Muscle of back (tissue), 11 donors: Measurements from ENCODE around the gene KLHL22. TPM values are rescaled to one million over a fixed set of nuclear protein-coding genes. Genes with fewer than 3 reads are reported as not detected.

Experiments
- DNase-seq, 3 donors: peaks; one replicate each; pipeline versions ENCODE4 v3.0.0 to v3.0.0-alpha.2; 2013
- polyA plus RNA-seq, 10 donors: library from polyadenylated mRNA; unstranded; fragments of 120-200 nt; gene quantifications; one replicate each; pipeline ENCODE4 v1.2.1, GENCODE V29; 2013; ENCODE audit not compliant: insufficient read length in 10 of 10

Gene KLHL22
- polyA plus RNA-seq, 10 donors: 27.6 to 38.3 (median 31.8) TPM

DNA sequence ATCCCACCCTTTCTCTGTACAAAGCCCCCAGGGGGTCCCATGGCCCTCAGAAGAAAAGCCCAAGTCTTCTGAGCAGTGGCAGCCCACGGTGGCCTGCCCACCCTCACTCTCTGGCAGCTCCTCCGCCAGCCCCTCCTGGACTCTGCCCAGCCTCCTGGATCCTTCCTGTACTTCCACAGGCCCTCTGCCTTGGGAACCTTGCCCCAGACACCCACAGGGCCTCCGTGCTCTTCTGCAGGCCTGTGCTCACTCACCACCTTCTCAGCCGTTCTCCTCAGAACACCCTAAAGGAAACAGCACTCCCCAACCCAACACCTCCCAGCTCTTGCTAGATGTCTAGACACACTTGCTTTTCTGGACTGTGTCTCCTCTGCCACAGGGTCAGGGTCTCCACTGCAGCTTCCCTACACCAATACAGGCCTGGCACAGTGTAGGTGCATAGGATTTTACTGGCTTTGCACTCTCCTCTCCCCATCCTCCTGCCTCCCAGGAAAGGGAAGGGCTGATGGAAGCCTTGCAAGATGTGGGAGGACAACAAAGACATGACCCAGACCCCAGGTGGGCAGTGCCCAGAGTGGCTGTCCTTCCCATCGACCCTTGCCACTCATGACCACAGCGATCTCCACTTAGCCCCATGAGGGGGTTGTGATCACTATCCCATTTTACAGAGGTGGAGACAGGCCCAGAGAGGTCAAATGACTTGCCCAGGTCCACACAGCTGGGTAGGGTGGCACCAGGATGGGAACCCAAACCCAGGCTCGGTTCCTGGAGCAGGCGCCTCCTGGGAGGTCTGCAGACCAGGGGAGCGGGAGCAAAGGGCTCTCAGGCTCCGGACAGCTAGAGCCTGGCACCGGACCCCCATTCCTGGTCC is 59.9 kb downstream of the KLHL22 start:
- no peak for DNase-seq

DNA sequence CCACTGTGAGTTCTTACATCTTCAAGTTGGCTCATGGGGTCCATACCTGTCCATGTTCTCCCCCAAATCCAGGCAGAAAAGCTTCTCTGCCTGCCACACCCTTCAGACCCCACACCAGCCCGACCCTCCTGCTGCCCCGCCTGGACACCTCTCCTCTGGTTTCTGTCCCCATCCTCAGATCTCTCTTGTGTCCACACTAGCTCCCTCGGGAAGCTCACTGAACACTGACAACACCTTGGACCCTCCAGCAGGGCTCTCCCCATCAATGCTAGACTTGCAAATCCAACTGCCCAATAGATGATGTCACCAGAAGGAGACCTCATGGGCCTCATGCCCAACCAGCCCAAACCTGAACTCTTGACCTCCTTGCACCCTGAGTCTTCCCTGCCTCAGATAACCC is 60.8 kb downstream of the KLHL22 start:
- no peak for DNase-seq

DNA sequence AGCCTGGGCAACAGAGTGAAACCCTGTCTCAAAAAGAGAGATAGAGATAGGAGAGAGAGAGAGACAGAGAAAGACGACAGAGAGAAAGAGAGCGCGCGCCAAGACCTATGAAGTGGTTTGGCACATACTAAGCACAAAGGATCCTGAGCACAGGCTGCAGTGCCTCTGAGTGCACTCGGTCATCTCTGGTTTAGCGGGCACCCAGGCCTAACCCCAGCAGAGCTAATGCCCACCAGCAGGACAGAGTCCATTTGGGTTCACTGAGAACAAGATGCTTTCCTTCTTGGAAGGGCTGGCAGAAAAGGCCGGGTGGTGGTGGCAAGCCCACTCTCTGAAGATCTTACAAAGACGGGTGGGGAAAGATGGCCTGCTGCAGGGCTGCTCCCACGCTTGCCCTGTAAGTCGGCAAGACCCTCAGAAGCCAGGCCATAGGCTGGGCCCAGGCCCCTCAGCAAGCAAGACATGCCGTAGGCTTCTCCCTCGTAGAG is 61.3 kb downstream of the KLHL22 start:
- DNase-seq: no peak

DNA sequence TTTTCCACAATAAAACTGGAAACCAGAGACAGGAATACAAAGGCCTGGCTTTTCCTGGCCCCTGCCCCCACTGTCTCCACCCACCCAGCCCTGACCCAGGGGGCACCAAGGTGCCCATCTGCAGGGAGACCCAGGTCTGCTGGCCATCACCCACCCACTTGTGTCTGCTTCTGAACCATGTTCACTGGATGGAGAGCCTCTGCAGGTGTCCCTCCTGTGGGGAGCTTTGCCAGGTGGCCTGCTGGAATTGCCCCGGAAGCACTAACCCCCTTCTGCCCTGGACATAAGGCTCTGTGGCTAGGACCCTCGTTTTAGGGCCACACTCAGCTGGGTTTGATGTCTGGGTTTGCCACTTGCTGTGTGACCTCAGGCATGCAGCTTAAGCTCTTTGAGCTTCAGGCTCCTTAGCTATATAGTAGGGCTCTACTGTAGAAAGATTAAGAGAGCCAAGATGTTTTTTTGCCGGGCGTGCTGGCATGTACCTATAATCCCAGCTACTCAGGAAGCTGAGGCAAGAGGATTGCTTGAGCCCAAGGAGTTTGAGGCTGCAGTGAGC is 61.8 kb downstream of the KLHL22 start:
- DNase-seq: no peak

DNA sequence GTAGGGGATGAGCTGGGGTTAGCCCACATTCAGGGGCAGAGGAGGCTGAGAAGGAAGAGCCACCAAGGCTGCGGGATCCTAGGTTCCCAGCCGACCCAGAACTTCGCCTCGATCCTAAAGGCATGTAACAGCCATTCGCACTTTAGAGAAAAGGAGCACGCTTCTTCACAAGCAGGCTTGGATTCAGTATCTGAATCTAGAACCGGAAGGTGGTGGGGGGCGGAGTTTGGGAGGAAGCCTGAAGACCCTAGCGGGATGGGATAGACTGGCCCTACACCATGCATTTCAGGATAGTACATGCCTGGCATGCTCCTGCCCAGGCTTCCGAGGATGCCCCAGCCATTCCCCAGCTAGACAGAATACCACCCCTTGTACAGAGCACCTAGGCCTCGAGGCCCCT is 62.4 kb downstream of the KLHL22 start:
- no peak for DNase-seq

DNA sequence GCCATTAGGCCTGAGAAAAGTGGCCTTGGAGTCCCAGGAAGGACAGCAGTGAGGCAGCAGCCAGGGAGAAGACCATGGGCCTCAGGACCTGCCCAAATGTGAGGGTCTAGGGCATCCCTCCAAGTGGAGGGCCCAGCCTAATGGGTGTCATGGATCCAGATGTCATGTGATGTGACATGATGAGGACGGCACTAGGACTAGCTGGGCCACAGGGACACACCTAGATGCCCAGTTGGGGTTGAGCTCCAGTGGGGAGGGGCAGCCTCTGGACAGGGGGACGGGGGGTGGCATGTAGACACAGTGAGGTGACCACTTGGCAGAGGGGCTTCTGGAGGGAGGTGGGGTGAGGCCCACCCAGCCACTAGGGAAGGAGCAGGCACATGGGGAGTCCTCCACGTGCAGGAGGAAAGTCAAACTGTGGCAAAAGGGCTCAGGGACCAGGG is 63.3 kb downstream of the KLHL22 start:
- no peak for DNase-seq

DNA sequence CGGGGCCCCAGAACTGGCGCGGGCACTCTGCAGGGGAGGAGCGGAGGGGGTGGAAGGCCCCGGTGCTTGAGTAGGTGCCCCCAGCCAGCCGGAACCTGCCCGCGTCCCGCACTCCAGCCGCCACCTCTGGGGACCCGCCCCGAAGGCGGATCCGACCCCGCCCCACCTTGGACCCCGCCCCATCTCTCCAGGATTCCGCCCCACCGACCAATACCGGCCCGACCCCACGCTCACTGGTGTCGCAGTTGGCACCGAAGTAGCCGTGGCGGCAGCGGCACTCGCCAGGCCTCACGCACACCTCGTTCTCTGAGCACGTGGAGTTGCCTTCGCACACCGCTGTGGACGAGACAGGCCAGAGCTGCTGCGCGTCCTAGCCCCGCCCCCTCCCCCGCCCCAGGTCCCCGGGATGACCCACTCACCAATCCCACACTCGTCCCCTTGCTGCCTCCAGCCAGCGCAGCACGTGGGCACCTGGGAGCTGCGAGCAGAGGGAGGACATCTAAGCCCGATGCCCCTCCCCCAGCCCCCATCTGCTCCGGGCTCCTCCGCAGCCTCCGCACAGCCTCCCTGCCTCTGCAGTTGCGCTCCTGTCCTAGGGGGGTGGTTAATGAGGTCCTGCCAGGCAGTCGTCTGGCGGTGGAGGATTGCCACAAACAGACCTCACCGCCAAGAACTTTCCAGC is 63.9 kb downstream of the KLHL22 start:
- DNase-seq: no peak

DNA sequence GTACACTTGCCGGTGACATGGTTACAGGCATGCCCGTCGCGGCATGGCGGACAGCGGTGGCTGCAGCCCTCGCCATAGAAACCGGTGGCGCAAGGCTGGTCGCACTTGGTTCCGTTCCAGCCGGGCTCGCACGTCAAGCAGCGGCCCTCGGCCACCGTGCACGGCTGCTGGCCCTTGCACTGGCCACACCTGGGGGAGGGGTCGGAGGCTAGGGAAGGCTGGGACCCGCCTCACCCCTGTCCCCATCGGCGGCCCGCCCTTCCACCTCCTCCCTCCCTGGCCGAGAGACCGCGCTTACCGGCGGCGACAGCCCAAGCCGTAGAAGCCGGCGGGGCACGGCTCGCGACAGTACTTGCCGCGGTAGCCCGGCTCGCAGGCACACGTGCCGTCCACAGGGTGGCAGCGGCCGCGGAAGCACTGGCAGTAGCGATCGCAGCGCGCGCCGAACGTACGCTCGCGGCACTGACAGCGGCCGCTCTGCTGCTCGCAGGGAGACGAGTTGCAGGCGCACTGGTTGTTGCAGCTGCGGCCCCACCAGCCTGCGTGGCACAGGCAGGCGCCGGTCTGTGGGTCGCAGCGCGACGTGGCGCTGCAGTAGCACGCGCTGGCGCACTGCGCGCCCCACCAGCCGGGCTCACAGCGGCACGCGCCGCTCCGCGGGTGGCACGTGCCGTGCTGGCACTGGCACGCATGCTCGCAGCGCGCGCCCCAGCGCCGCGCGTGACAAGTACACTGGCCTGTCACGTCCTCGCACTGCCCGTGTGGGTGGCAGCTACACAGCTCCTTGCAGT is 64.7 kb downstream of the KLHL22 start:
- DNase-seq: peak in 2 of 3 donors; percentile 22 to 61

DNA sequence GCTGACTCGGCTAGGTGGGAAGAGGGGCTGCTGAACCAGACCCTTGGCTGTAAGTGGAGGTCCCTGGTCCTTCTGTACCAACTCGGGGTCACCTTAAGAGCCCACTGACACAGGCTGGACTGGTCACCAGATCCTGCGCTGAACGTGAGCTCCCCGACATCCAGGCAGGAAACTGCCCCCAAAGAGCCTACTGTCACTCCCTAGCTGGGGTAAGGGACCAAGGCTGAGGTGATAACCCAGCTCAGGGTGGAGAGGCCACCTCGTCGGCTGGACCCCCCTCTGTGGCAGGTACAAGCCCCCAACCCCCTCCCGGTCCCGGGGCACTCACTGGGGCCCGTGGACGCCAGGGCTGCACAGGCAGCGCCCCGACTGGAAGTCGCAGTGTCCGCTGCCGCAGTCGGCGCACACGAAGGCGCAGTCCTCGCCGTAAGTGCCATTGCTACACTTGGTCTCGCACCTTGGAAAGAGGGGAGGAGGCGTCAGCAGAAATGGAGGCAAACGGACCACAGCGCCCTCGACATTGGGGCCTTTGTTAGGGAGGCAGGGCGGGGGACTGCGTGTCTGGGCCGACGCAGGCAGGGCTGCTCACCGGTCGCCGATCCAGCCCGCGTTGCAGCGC is 65.4 kb downstream of the KLHL22 start:
- no peak for DNase-seq

DNA sequence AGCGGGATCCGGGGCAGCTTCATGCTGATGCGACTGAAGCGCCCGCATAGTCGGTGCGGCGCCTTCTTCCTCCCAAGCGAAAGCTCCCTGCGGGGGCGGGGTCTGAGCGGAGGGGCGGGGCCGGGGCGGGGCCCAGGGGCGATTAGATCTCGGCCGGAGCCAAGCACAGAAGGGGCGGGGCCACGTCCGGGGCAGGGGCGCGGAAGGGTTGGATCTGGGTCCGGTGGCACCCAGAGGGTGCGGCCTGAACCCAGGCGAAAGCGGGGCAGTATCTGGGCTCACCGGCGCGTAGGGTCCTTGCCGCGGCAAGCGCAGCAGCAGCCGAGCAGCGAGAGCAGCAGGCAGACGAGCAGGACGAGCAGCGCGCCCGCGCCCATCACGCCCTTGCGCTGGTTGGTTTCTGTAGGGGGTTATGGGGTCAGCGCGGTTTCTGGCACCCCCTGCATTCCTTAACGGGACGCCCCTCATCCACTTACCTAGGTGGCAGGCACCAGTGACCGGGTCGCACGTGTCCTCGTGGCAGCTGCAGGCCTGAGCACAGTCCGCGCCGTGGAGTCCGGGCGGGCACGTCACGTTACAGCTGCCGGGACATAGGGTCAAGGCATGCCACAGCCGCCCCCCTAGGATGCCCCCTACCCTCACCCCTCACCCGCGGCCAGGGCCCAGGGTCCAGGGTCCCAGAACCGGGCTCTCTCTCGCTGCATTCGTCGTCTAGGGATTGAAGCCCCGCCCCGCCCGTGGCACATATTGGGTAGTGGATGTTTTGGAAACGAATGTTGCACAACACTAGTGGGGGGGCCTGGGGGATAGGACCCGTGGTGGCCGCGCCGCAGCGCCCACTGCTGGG is 66.1 kb downstream of the KLHL22 start:
- DNase-seq: peak in 1 of 3 donors; percentile 27

DNA sequence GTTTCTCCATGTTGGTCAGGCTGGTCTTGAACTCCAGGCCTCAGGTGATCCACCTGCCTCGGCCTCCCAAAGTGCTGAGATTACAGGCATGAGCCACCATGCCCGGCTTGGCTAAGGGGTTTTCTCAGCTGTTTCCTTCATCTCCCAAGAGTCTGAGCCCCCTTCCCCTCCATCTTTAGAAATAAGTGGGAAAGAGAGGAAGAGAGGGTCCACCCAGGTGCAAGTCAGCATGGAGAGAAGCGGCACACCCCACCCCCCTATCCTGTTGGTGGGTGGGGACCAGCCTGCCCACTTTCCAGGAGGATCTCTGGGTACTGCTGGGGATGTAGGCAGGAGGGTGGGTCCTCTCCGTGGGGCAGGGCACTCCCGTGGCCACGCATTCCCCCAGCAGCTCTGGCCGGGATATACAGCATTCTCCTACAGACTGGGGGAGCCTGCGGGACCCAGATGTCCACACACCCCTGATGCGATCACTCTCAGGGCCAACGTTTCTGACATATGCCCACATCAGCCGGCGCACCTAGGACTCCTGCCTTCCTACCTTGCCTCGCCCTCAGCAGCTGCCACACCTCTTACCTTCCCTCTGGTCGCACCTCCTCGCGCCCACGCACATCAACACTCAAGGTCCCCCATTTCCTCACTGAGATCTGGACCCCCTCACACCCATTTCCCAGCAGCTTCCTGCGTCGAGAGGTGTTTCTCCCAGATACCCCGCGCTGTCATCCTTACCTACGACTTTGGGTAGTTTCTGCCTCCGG is 66.9 kb downstream of the KLHL22 start:
- DNase-seq: no peak

DNA sequence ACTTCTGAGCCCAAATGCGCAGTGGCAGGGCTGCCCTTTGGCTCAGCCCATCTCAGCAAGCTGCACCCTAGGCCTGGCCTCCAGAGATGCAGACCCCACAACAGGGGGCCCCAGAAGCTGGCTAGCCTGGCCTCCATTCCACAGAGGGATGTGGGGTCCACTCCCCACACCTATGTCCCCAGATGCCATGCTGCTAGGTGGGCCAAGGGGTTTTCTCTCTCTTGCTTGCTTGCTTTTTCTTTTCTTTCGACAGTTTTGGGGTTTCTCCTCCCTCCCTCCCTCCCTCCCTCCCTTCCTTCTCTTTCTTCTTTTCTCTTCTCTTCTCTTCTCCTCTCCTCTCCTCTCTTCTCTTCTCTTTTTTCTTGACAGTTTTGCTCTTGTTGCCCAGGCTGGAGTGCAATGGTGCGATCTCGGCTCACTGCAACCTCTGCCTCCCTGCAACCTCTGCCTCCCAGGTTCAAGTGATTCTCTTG is 67.6 kb downstream of the KLHL22 start:
- no peak for DNase-seq

DNA sequence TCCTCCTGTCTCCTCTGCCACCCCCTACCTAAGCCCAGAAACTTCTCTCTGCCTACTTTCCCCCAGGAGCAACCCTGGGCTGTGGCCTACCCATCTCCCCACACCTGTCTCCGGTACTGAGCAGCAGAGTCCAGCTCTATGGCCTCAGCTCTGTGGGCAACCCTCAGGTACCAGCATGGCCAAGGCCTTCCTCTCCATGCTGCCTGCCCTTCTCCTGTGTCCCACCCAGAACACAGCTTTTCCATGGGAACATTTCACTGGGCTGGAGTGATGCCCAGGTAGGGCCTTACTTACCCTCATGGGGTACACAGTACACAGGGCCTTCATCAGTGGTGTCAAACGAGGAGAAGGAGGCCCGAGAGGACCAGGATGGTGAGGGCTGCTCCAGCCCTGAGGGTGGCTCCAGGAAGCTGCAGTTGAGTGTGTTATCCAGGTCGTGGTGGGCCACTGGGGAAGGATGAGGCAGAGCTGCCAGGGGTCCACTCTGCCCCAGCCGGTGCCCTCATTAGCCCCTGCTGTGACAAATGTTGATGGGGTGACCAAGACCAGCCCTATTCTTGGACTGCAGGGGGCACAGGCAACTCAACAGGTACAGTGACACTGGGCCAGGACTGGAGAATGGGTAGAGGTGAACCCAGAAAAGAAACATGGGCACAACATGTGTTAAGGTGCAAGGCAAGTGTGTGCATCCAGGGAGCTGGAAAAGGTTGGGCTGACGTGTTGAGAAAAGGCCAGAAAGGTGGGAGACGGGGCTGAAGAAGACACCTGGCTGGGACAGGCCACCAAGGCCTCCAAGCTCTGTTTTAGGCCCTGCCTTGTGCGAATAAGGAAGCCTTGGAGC is 68.3 kb downstream of the KLHL22 start:
- DNase-seq: peak in 1 of 3 donors; percentile 11

DNA sequence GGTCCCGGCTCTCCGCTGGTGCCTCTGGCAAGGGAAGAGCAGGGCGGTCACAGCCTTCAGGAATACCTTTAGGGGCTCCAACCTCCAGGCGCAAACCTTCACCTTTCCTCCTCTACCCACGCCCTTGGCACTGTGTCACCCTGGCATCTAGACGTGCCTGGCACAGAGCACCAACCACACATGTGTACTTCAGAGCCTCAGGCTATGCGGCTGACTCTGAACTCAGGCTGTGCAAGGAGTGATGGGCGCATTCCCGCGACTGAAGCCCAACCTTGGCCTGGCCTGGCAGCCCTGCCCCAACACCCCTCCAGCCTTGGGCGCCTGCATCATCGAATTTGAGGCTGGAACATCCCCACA is 69.4 kb downstream of the KLHL22 start:
- peak in 1 of 3 donors; percentile 21 for DNase-seq

DNA sequence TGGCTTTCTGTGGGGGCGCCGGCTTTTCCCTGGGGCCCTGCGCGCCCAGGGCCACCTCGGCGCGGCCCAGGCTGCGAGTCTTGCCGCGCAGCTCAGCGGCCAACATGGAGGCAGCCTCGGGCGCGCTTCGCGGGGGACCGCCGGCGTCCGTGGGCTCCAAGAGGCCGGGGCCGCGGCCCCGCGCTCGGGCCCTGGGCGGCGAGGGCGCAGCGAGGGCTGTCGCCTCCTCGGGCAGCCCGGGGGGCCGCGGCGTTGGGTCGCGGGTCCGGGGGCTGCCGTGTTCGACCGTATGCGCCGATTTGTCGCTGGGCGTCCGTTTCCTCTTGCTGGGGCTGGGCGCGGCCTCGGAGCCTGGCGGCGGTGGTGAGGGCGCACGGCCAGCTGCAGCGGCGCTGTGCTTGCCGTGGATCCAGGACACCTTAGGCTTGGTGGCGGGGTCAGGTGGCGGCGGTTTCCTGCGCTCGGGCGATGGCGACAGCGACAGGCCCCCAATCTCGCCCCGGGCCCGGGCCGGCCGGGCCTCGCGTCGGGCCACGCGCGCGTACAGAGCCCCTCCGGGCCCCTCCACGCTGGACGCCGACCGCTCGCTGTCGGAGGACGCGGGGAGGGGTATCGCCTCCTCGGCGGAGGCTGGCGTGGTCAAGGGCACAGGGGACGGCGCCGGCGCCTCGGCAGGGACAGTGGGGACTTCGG is 69.9 kb downstream of the KLHL22 start:
- peak in 1 of 3 donors; percentile 11 for DNase-seq

DNA sequence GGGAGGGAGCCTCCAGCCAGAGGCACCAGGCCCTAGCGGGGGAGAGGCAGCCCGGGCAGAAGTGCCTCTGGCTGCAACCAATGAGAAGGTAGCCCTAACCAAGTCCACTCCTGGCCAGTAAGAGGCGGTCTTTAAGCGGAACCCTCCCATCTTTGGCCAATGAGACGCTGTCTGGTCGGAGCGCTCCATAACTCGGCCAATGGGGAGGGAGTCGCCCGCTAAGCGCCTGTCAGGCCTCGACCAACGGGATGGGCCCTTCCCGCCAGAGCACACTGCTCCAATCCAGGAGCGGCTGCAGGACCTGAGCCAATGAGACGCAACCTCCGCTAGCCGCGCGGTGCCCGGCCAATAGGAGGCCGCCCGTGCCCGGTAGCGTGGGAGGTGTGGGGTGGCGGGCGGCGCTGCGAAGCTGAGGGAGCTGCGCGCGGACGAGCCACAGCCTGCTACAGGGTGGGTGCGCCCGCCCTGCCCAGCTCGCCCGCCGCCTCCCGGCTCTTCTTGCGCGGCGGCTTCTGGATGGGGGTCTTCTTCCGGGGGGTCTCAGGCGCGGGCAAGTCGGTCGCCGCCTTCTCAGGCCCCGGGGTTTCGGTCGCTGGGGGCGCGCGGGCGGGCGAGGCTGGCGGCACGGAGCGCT is 70.5 kb downstream of the KLHL22 start:
- DNase-seq: peak in 2 of 3 donors; percentile 66 to 79

DNA sequence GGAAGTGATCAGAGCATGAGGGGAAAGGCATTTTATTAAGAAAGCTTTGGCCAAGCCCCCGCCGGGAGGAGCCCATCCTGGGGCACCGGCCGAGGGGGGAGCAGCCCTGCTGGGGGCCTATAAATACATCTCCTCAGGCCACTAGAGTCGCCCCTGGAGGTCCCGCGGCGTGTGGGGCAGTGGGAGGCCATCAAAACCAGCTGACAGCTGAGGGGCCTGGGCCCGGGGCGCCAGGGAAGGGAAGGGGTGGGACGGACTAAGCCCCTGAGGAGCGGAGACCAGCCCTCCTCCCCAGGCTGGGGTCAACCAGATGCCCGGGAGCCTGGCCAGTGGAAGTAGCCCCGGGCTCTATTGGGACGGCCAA is 71.0 kb downstream of the KLHL22 start:
- no peak for DNase-seq
